ENCODE data around the gene LHB.
"Not testable (repeated sequence)": the region's sequence is repeated elsewhere in the genome, so short reads cannot be mapped to it uniquely, and the experiment has no call there.

LHB gene

GRCh38 chr19:49056101-49056901, 39.4 kb upstream of the LHB start:
- Histone ChIP-seq H3K36me3 (ENCODE audit: insufficient read depth, low read length) (no peaks in the 10 kb centered on the region), H4K20me1 (ENCODE audit: insufficient read depth, low read length, poor library complexity, severe bottlenecking) (no peaks in the 10 kb centered on the region), H3K4me3 (ENCODE audit: low read length, poor library complexity, severe bottlenecking) (no peak overlapping the region), H2AFZ (ENCODE audit: low read length) (no peak overlapping the region), H3F3A (ENCODE audit: low read depth) (no peaks in the 10 kb centered on the region), H3K4me2 (ENCODE audit: low read depth, low read length, poor library complexity, severe bottlenecking) (no peak overlapping the region), H3K27me3 (ENCODE audit: insufficient read depth, low read length, poor library complexity, severe bottlenecking) (no peaks in the 10 kb centered on the region), H3K9ac (ENCODE audit: low read depth, low read length, poor library complexity, severe bottlenecking) (no peak overlapping the region), H3K79me2 (ENCODE audit: insufficient read depth, low read length) (no peaks in the 10 kb centered on the region), H3K4me1 (ENCODE audit: insufficient read depth, low read length, poor library complexity, severe bottlenecking) (no peaks in the 10 kb centered on the region), H3K9me3 (ENCODE audit: insufficient read depth, low read depth, low read length) (no peaks in the 10 kb centered on the region), H3K9me2 (replicated peaks; ENCODE audit: low read depth, low read length) (no peaks in the 10 kb centered on the region)
- TF ChIP-seq EZH2phosphoT487 (IDR thresholded peaks at IDR 0.05; ENCODE audit: borderline replicate concordance) (no peak), CTCF (conservative IDR thresholded peaks at IDR 0.05; ENCODE audit: low read length) (no peak)

- H3F3A ChIP-seq (ENCODE audit: low read depth); H4K20me1 ChIP-seq (ENCODE audit: insufficient read depth, low read length, poor library complexity, severe bottlenecking); H3K4me1 ChIP-seq (ENCODE audit: insufficient read depth, low read length, poor library complexity, severe bottlenecking); H3K36me3 ChIP-seq (ENCODE audit: insufficient read depth, low read length); H3K9me2 ChIP-seq (replicated peaks; ENCODE audit: low read depth, low read length); H3K27me3 ChIP-seq (ENCODE audit: insufficient read depth, low read length, poor library complexity, severe bottlenecking); H2AFZ ChIP-seq (ENCODE audit: low read length); H3K4me2 ChIP-seq (ENCODE audit: low read depth, low read length, poor library complexity, severe bottlenecking); H3K4me3 ChIP-seq (ENCODE audit: low read length, poor library complexity, severe bottlenecking); H3K9ac ChIP-seq (ENCODE audit: low read depth, low read length, poor library complexity, severe bottlenecking); H3K9me3 ChIP-seq (ENCODE audit: insufficient read depth, low read depth, low read length); H3K79me2 ChIP-seq (ENCODE audit: insufficient read depth, low read length): not testable (repeated sequence)
Observed at GRCh38 chr19:49050376-49051033, 33.6 kb upstream of the LHB start.

GRCh38 chr19:49049834-49050233, 32.9 kb upstream of the LHB start:
- H4K20me1 ChIP-seq (ENCODE audit: insufficient read depth, low read length, poor library complexity, severe bottlenecking); H3K4me2 ChIP-seq (ENCODE audit: low read depth, low read length, poor library complexity, severe bottlenecking); H3F3A ChIP-seq (ENCODE audit: low read depth); H2AFZ ChIP-seq (ENCODE audit: low read length); H3K4me1 ChIP-seq (ENCODE audit: insufficient read depth, low read length, poor library complexity, severe bottlenecking); H3K36me3 ChIP-seq (ENCODE audit: insufficient read depth, low read length); H3K9ac ChIP-seq (ENCODE audit: low read depth, low read length, poor library complexity, severe bottlenecking); H3K27me3 ChIP-seq (ENCODE audit: insufficient read depth, low read length, poor library complexity, severe bottlenecking); H3K4me3 ChIP-seq (ENCODE audit: low read length, poor library complexity, severe bottlenecking); H3K9me2 ChIP-seq (replicated peaks; ENCODE audit: low read depth, low read length); H3K9me3 ChIP-seq (ENCODE audit: insufficient read depth, low read depth, low read length); H3K79me2 ChIP-seq (ENCODE audit: insufficient read depth, low read length): not testable (repeated sequence)

GRCh38 chr19:49049011-49049410, 32.1 kb upstream of the LHB start, which contains the start of gene CGB8:
CGB8 (minus strand) TSS chr19:49049111; CDS start chr19:49048739, 372 bp downstream.
- H3K79me2 ChIP-seq (ENCODE audit: insufficient read depth, low read length); H3K4me1 ChIP-seq (ENCODE audit: insufficient read depth, low read length, poor library complexity, severe bottlenecking); H3K9me2 ChIP-seq (replicated peaks; ENCODE audit: low read depth, low read length); H3F3A ChIP-seq (ENCODE audit: low read depth); H3K4me3 ChIP-seq (ENCODE audit: low read length, poor library complexity, severe bottlenecking); H3K9me3 ChIP-seq (ENCODE audit: insufficient read depth, low read depth, low read length); H3K36me3 ChIP-seq (ENCODE audit: insufficient read depth, low read length); H3K4me2 ChIP-seq (ENCODE audit: low read depth, low read length, poor library complexity, severe bottlenecking); H4K20me1 ChIP-seq (ENCODE audit: insufficient read depth, low read length, poor library complexity, severe bottlenecking); H3K27me3 ChIP-seq (ENCODE audit: insufficient read depth, low read length, poor library complexity, severe bottlenecking); H3K9ac ChIP-seq (ENCODE audit: low read depth, low read length, poor library complexity, severe bottlenecking); H2AFZ ChIP-seq (ENCODE audit: low read length): not testable (repeated sequence)

- H3K4me2 ChIP-seq (ENCODE audit: low read depth, low read length, poor library complexity, severe bottlenecking); H2AFZ ChIP-seq (ENCODE audit: low read length); H4K20me1 ChIP-seq (ENCODE audit: insufficient read depth, low read length, poor library complexity, severe bottlenecking); H3F3A ChIP-seq (ENCODE audit: low read depth); H3K9me3 ChIP-seq (ENCODE audit: insufficient read depth, low read depth, low read length); H3K36me3 ChIP-seq (ENCODE audit: insufficient read depth, low read length); H3K9ac ChIP-seq (ENCODE audit: low read depth, low read length, poor library complexity, severe bottlenecking); H3K79me2 ChIP-seq (ENCODE audit: insufficient read depth, low read length); H3K4me3 ChIP-seq (ENCODE audit: low read length, poor library complexity, severe bottlenecking); H3K4me1 ChIP-seq (ENCODE audit: insufficient read depth, low read length, poor library complexity, severe bottlenecking); H3K27me3 ChIP-seq (ENCODE audit: insufficient read depth, low read length, poor library complexity, severe bottlenecking); H3K9me2 ChIP-seq (replicated peaks; ENCODE audit: low read depth, low read length): not testable (repeated sequence)
Observed at GRCh38 chr19:49043548-49043947, 26.7 kb upstream of the LHB start, which contains the start of gene CGB5. CGB5 (plus strand) TSS chr19:49043848; CDS start chr19:49044210, 362 bp downstream.

- H3K79me2 ChIP-seq (ENCODE audit: insufficient read depth, low read length); H2AFZ ChIP-seq (ENCODE audit: low read length); H3K9me3 ChIP-seq (ENCODE audit: insufficient read depth, low read depth, low read length); H3K27me3 ChIP-seq (ENCODE audit: insufficient read depth, low read length, poor library complexity, severe bottlenecking); H3K9me2 ChIP-seq (replicated peaks; ENCODE audit: low read depth, low read length); H3K4me3 ChIP-seq (ENCODE audit: low read length, poor library complexity, severe bottlenecking); H3K4me1 ChIP-seq (ENCODE audit: insufficient read depth, low read length, poor library complexity, severe bottlenecking); H4K20me1 ChIP-seq (ENCODE audit: insufficient read depth, low read length, poor library complexity, severe bottlenecking); H3K9ac ChIP-seq (ENCODE audit: low read depth, low read length, poor library complexity, severe bottlenecking); H3K4me2 ChIP-seq (ENCODE audit: low read depth, low read length, poor library complexity, severe bottlenecking); H3F3A ChIP-seq (ENCODE audit: low read depth); H3K36me3 ChIP-seq (ENCODE audit: insufficient read depth, low read length): not testable (repeated sequence)
Observed at GRCh38 chr19:49042666-49043065, 25.8 kb upstream of the LHB start.
